Retinal pigment epithelial cell (primary cell): ENCODE results near the gene PPP6R1.

Source experiments
- DNase-seq: peaks from one replicate; pipeline ENCODE4 v3.0.0-alpha.2; 2010; ENCODE audit warnings: low read depth
- H3K4me3 ChIP-seq: 2 replicates; pipeline ENCODE4 v1.5.1; 2011; ENCODE audit warnings: mild to moderate bottlenecking, low read length, control low read depth, moderate library complexity
- CTCF ChIP-seq: conservative IDR thresholded peaks from 2 replicates; pipeline ENCODE4 v1.5.1; 2011; ENCODE audit warnings: low read depth, low read length, control low read depth, inconsistent platforms

PPP6R1 gene

GRCh38 chr19:55275851-55276719 is 17.3 kb upstream of the PPP6R1 start:
- no peak for TF ChIP-seq CTCF
- H3K4me3 ChIP-seq = no peak overlapping the region
- no peak for DNase-seq

- TF ChIP-seq CTCF = no peak
- no peak overlapping the region for H3K4me3 ChIP-seq
- DNase-seq = no peak
Observed at GRCh38 chr19:55273978-55274707, 15.3 kb upstream of the PPP6R1 start.

- no peak for DNase-seq
- TF ChIP-seq CTCF = no peak
- no peak overlapping the region for H3K4me3 ChIP-seq
Observed at GRCh38 chr19:55272142-55272541, 13.3 kb upstream of the PPP6R1 start.

- DNase-seq = no peak
- no peak overlapping the region for H3K4me3 ChIP-seq
- TF ChIP-seq CTCF = no peak
Observed at GRCh38 chr19:55270172-55270942, 11.5 kb upstream of the PPP6R1 start.

- no peak for TF ChIP-seq CTCF
- no peak for DNase-seq
- H3K4me3 ChIP-seq = no peak overlapping the region
Observed at GRCh38 chr19:55269299-55269698, 10.5 kb upstream of the PPP6R1 start.

GRCh38 chr19:55266840-55267239 is 8.0 kb upstream of the PPP6R1 start:
- no peak for TF ChIP-seq CTCF
- no peak overlapping the region for H3K4me3 ChIP-seq
- DNase-seq = no peak
